ENCODE results near the gene RNF141. TPM values are rescaled to one million over a fixed set of nuclear protein-coding genes. Genes with fewer than 3 reads are reported as not detected.

RNF141 gene
- total RNA-seq, 1 donor from 2014 or later = 35.9 TPM

DNA sequence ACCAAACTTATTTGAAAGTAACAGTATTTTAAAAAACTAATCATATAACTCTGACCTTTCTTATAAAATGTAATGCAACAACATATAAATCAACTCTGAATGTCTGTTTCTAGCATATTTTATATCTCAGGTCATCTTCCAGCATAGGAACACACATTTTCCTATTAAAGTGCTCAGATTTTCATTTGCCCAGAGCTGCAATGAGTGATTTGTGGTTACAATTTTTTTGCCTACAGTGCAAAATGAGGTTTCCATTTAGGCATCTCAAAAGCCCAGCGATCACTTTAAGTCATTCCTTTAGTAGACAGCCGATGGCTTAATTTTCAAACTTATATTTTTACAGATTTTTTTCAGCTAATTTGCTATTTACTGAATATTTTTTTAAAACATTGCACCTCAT lies 26.5 kb upstream of the RNF141 start:
- H3K9me3 Mint-ChIP-seq (ENCODE audit: low read depth) = no peaks in the 10 kb centered on the region
- TF ChIP-seq, protein P1, sequence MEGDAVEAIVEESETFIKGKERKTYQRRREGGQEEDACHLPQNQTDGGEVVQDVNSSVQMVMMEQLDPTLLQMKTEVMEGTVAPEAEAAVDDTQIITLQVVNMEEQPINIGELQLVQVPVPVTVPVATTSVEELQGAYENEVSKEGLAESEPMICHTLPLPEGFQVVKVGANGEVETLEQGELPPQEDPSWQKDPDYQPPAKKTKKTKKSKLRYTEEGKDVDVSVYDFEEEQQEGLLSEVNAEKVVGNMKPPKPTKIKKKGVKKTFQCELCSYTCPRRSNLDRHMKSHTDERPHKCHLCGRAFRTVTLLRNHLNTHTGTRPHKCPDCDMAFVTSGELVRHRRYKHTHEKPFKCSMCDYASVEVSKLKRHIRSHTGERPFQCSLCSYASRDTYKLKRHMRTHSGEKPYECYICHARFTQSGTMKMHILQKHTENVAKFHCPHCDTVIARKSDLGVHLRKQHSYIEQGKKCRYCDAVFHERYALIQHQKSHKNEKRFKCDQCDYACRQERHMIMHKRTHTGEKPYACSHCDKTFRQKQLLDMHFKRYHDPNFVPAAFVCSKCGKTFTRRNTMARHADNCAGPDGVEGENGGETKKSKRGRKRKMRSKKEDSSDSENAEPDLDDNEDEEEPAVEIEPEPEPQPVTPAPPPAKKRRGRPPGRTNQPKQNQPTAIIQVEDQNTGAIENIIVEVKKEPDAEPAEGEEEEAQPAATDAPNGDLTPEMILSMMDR (IDR thresholded peaks at IDR 0.05) = no peak
- H3K27me3 Mint-ChIP-seq (ENCODE audit: low read depth) = no peaks in the 10 kb centered on the region
- H3K4me1 Mint-ChIP-seq (ENCODE audit: low read depth) = peaks cover 38% of the 10 kb centered on the region
- no peak overlapping the region for H3K4me3 Mint-ChIP-seq (ENCODE audit: unreplicated experiment)
- H3K36me3 Mint-ChIP-seq (ENCODE audit: low read depth) = peaks cover 3% of the 10 kb centered on the region
- no peak for DNase-seq (ENCODE audit: low spot score)
- no peak overlapping the region for H3K27ac Mint-ChIP-seq (ENCODE audit: unreplicated experiment)

DNA sequence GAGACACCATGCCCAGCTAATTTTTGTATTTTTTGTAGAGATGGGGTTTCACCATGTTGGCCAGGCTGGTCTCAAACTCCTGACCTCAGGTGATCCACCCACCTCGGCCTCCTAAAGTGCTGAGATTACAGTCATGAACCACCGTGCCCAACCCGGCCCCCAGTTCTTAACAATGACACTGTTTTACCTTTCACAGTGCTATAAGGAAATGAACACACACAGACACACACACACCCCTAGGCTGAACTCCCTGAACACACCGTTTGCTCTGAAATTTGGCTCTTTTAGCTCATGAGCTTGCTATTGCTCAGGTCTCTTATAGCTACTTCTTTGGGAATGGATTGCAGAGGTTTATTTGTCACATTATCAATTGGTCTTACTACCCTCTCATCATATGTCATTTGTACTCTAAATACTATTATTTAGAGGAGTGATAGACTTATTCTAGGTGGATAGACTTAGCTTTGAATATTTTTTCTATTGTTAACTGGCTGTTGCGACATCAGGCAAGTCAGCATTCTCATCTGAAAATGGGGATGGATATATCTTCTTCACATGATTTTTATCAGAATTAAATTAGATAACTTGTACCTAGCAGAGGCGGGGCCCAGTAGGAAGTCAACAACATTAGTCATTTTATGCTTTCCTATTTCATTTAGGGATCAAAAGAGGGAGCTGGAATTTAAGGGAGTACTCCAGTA lies 25.4 kb upstream of the RNF141 start:
- H3K27ac Mint-ChIP-seq (ENCODE audit: unreplicated experiment) = no peak overlapping the region

GRCh38 chr11:10565493-10565892 lies 24.5 kb upstream of the RNF141 start:
- DNase-seq (ENCODE audit: low spot score) = no peak
- TF ChIP-seq, protein P1 (IDR thresholded peaks at IDR 0.05) = no peak
- H3K4me3 Mint-ChIP-seq (ENCODE audit: unreplicated experiment) = no peak overlapping the region

More for the DNA sequence above, 25.4 kb upstream of the RNF141 start:
- no peak overlapping the region for H3K4me3 Mint-ChIP-seq (ENCODE audit: unreplicated experiment)
- H3K9me3 Mint-ChIP-seq (ENCODE audit: low read depth) = no peaks in the 10 kb centered on the region
- H3K27me3 Mint-ChIP-seq (ENCODE audit: low read depth) = no peaks in the 10 kb centered on the region
- TF ChIP-seq, protein P1 (IDR thresholded peaks at IDR 0.05) = no peak
- peaks cover 2% of the 10 kb centered on the region for H3K36me3 Mint-ChIP-seq (ENCODE audit: low read depth)
- peaks cover 34% of the 10 kb centered on the region for H3K4me1 Mint-ChIP-seq (ENCODE audit: low read depth)
- DNase-seq (ENCODE audit: low spot score) = no peak

GRCh38 chr11:10564696-10565318 lies 23.8 kb upstream of the RNF141 start:
- Mint-ChIP-seq H3K36me3 (ENCODE audit: low read depth) (no peaks in the 10 kb centered on the region), H3K4me1 (ENCODE audit: low read depth) (peaks cover 33% of the 10 kb centered on the region), H3K27ac (ENCODE audit: unreplicated experiment) (no peak overlapping the region), H3K9me3 (ENCODE audit: low read depth) (no peaks in the 10 kb centered on the region), H3K4me3 (ENCODE audit: unreplicated experiment) (no peak overlapping the region), H3K27me3 (ENCODE audit: low read depth) (no peaks in the 10 kb centered on the region)
- DNase-seq (ENCODE audit: low spot score) = no peak
- TF ChIP-seq, protein P1 (IDR thresholded peaks at IDR 0.05) = peak; percentile 74

More at GRCh38 chr11:10565493-10565892, 24.5 kb upstream of the RNF141 start:
- Mint-ChIP-seq H3K9me3 (ENCODE audit: low read depth) (no peaks in the 10 kb centered on the region), H3K36me3 (ENCODE audit: low read depth) (no peaks in the 10 kb centered on the region), H3K4me1 (ENCODE audit: low read depth) (peaks cover 34% of the 10 kb centered on the region), H3K27me3 (ENCODE audit: low read depth) (no peaks in the 10 kb centered on the region), H3K27ac (ENCODE audit: unreplicated experiment) (no peak overlapping the region)

DNA sequence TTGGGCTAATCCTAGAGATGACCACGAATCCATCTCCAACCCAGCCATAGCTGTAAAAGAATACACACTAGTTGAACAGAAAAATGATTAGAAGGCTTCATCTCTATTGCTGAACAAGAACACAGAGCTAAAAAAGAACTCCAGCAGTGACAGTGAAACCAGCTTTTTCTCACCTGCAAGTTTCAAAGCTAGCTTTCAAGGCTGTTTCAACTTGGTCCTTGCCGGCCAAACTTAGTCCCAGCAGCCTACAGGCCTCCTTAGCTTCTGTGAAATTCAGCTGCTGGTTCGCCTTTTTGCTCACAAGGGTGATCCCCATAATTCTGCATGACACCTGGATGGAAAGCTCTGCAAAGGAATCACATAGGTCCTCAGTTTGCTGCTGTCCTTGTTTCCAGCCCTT lies 23.0 kb upstream of the RNF141 start:
- no peak for DNase-seq (ENCODE audit: low spot score)
- no peak overlapping the region for H3K4me3 Mint-ChIP-seq (ENCODE audit: unreplicated experiment)
- TF ChIP-seq, protein P1 (IDR thresholded peaks at IDR 0.05) = no peak
- H3K36me3 Mint-ChIP-seq (ENCODE audit: low read depth) = no peaks in the 10 kb centered on the region
- no peak overlapping the region for H3K27ac Mint-ChIP-seq (ENCODE audit: unreplicated experiment)
- no peaks in the 10 kb centered on the region for H3K9me3 Mint-ChIP-seq (ENCODE audit: low read depth)
- no peaks in the 10 kb centered on the region for H3K27me3 Mint-ChIP-seq (ENCODE audit: low read depth)
- H3K4me1 Mint-ChIP-seq (ENCODE audit: low read depth) = peaks cover 26% of the 10 kb centered on the region

Data from chondrocyte (in vitro differentiated cells).